GM15510 (cell line): Measurements from ENCODE around the gene PRDM5.

Source experiments
- POLR2A ChIP-seq: IDR thresholded peaks from 3 replicates; pipeline ENCODE4 v1.6.1; 2011; ENCODE audit warnings: borderline replicate concordance; ENCODE audit not compliant: insufficient read length; ENCODE audit errors: extremely low read depth

The PRDM5 gene

GRCh38 chr4:120826449-120826848, 96.1 kb downstream of the PRDM5 start:
- TF ChIP-seq POLR2A, result no peak

- no peak for TF ChIP-seq POLR2A
Observed at GRCh38 chr4:120824946-120825345, 97.6 kb downstream of the PRDM5 start.

- no peak for TF ChIP-seq POLR2A
Observed at GRCh38 chr4:120821977-120822376, 100.5 kb downstream of the PRDM5 start.

- TF ChIP-seq POLR2A, result no peak
Observed at GRCh38 chr4:120821029-120821428, 101.5 kb downstream of the PRDM5 start.

GRCh38 chr4:120819805-120820437, 102.6 kb downstream of the PRDM5 start:
- no peak for TF ChIP-seq POLR2A

- TF ChIP-seq POLR2A, result no peak
Observed at GRCh38 chr4:120816296-120816965, 106.1 kb downstream of the PRDM5 start.

- no peak for TF ChIP-seq POLR2A
Observed at GRCh38 chr4:120815361-120815760, 107.2 kb downstream of the PRDM5 start.

- TF ChIP-seq POLR2A, result no peak
Observed at GRCh38 chr4:120814886-120815285, 107.6 kb downstream of the PRDM5 start.

- TF ChIP-seq POLR2A, result no peak
Observed at GRCh38 chr4:120812216-120812615, 110.3 kb downstream of the PRDM5 start.

- TF ChIP-seq POLR2A, result no peak
Observed at GRCh38 chr4:120809518-120809917, 113.0 kb downstream of the PRDM5 start.

- TF ChIP-seq POLR2A, result no peak
Observed at GRCh38 chr4:120808475-120809141, 113.9 kb downstream of the PRDM5 start.

- TF ChIP-seq POLR2A, result no peak
Observed at GRCh38 chr4:120801137-120801758, 121.3 kb downstream of the PRDM5 start.

GRCh38 chr4:120798570-120798969, 124.0 kb downstream of the PRDM5 start:
- no peak for TF ChIP-seq POLR2A

- no peak for TF ChIP-seq POLR2A
Observed at GRCh38 chr4:120796271-120796670, 126.3 kb downstream of the PRDM5 start.

- TF ChIP-seq POLR2A, result no peak
Observed at GRCh38 chr4:120785202-120785601, 137.3 kb downstream of the PRDM5 start.
